GM23248 (cell line): ENCODE data around the gene RAB3B.

Experiments
- EZH2 ChIP-seq: fragments of 200-600 bp; sonication (generic); IDR thresholded peaks from 2 replicates; pipeline ENCODE4 v1.6.1; 2018; ENCODE audit warnings: antibody characterized with exemption, mild to moderate bottlenecking; ENCODE audit not compliant: insufficient read depth, poor library complexity, severe bottlenecking
- EZH2phosphoT487 ChIP-seq: fragments of 200-600 bp; sonication (generic); IDR thresholded peaks from 2 replicates; pipeline ENCODE4 v1.6.1; 2018; ENCODE audit warnings: antibody characterized with exemption, moderate library complexity, mild to moderate bottlenecking, low read depth; ENCODE audit not compliant: insufficient read depth

DNA sequence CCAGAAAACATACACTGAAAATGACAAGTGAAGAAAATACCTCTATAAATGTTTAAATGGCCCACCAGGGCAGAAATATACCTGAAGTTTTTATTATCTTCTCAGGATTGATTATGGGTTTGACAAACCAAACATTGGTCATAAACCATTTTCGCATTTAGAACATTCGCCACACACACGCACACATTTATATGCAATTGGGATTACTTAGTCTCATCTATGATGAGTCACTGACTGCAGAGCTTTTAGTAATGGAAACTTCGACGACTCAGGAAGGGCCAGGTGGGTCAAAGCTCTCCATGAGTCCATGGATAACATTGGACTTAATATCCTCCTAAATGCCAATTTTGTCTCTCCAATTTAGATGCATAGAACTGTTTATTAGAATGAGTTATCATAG lies 128.8 kb downstream of the RAB3B start:
- TF ChIP-seq EZH2, result no peak
- no peak for TF ChIP-seq EZH2phosphoT487
